ENCODE results near the gene SHBG.
A peak's percentile ranks its signal among the peaks of the same experiment; 100 is the strongest.

The SHBG gene, protein sequence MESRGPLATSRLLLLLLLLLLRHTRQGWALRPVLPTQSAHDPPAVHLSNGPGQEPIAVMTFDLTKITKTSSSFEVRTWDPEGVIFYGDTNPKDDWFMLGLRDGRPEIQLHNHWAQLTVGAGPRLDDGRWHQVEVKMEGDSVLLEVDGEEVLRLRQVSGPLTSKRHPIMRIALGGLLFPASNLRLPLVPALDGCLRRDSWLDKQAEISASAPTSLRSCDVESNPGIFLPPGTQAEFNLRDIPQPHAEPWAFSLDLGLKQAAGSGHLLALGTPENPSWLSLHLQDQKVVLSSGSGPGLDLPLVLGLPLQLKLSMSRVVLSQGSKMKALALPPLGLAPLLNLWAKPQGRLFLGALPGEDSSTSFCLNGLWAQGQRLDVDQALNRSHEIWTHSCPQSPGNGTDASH

DNA sequence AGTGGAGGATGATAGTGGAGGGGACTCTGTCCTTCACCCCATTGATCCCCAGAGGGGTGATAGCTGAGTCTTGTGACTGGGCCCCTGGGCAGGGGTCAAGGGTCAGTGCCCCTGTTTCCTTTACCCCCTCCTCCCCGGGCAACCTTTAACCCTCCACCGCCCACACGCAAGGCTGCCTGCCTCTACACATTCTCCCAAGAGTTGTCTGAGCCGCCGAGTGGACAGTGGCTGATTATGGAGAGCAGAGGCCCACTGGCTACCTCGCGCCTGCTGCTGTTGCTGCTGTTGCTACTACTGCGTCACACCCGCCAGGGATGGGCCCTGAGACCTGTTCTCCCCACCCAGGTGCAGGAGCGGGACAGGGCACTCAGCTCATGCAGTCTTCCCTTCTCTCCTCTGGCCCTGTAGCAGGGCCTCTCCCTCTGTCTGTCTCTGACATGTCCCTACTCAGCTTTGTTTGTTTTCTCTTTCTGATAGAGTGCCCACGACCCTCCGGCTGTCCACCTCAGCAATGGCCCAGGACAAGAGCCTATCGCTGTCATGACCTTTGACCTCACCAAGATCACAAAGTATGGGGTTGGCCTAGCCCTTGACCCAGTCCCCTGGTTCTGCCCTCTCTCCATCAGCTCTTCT, at the start of gene SHBG:
Gene SHBG, plus strand, starts transcription at position 197 of the 633 bp plus-strand sequence. Its CDS starts 38 bp downstream, at position 235.
- H3K36me3 ChIP-seq (ENCODE audit: control insufficient read depth, insufficient read depth, low read length), result peaks cover 6% of the 10 kb centered on the region
- no peak within 1 kb of the TSS for H3K4me3 ChIP-seq (ENCODE audit: low read depth, low read length)
- no peaks in the 10 kb centered on the region for H3K9me3 ChIP-seq (ENCODE audit: control insufficient read depth, insufficient read depth, low read depth, low read length)
- no peak within 1 kb of the TSS for H3K27ac ChIP-seq (ENCODE audit: low read depth, low read length)
- no peak within 1 kb of the TSS for H3K9ac ChIP-seq (ENCODE audit: low read length)
- H3K4me1 ChIP-seq (ENCODE audit: control insufficient read depth, insufficient read depth, low read length), result peaks cover 9% of the 10 kb centered on the region; the same call in 1 of the 2 replicates
- H3K27me3 ChIP-seq (ENCODE audit: control insufficient read depth, insufficient read depth, low read length), result no peaks in the 10 kb centered on the region

DNA sequence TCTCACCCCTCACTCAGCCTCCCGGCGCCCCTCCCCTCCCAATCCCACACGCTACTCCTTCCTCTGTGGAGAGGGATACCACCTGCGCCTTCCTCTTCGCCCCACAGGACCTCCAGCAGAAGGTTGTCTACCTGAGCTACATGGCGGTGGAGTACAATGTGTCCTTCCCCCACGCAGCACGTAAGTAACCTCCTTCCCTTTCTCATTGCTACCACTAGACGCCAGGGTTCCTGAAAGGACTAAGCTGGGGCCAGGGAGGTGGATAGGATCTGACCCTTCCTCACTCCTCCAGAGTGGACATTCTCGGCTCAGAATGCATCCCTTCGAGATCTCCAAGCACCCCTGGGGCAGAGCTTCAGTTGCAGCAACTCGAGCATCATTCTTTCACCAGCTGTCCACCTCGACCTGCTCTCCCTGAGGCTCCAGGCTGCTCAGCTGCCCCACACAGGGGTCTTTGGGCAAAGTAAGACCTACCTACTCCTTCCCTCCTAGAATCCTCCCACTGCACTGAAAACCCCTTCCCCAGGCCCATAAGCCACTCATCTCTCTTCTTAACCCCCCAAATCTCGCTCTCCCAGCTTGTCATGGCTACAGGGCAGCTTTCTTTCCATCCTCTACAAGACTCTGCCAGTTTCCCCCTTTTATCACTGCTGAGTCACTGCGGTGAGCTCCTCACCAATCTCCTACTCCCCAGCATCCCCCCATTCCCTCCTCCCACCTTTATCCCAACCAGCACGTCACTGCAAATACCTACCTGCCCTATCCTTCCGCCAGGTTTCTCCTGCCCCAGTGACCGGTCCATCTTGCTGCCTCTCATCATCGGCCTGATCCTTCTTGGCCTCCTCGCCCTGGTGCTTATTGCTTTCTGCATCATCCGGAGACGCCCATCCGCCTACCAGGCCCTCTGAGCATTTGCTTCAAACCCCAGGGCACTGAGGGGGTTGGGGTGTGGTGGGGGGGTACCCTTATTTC, 49.0 kb upstream of the SHBG start:
- Histone ChIP-seq H3K9ac (ENCODE audit: low read length) (no peak overlapping the region), H3K4me3 (ENCODE audit: low read depth, low read length) (no peak overlapping the region), H3K4me1 (ENCODE audit: control insufficient read depth, insufficient read depth, low read length) (peaks cover 15% of the 10 kb centered on the region), H3K36me3 (ENCODE audit: control insufficient read depth, insufficient read depth, low read length) (peaks cover 41% of the 10 kb centered on the region), H3K27me3 (ENCODE audit: control insufficient read depth, insufficient read depth, low read length) (no peaks in the 10 kb centered on the region), H3K9me3 (ENCODE audit: control insufficient read depth, insufficient read depth, low read depth, low read length) (no peaks in the 10 kb centered on the region), H3K27ac (ENCODE audit: low read depth, low read length) (no peak overlapping the region)

DNA sequence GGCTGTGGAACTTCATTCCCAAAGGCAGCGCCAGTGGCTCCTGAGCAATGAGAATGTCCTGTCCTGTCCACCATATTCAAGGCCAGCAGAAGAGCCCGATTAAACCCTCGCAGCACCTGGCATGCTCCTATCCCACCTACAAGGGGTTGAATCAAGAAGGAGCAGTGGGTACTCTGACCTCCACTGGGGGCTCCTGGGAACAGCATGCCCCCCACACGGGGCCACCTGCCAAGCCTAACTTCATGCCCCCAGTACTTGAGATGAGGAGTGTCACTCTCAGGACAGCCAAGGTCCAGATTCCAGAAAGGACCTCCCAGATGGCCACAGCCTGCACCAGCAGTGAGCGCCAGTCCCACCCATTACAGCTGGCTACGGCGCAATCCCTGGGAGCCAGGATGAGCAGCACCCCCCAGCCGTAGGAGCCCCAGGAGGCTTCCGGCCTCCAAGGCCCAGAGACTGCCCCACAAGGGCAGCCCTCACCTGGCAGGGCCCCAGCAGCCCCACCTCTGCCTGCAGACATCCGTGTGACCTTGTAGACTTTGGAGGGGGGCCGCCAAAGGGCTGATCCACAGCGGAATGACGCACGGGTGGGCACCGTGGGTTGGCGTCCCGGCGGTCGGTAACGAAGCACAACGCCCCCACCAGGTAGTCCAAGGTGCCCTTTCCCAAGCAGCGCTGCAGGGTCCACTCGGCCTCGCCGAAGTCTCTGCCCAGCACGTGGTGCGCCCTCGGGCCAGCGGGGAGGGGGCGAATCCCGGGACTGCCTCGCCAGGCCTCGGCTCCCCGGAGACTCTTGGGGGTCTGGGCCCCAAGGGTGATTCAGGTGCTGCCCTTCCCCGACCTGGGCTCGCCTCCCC, 47.3 kb upstream of the SHBG start:
- Histone ChIP-seq H3K27me3 (ENCODE audit: control insufficient read depth, insufficient read depth, low read length) (no peaks in the 10 kb centered on the region), H3K4me1 (ENCODE audit: control insufficient read depth, insufficient read depth, low read length) (peaks cover 15% of the 10 kb centered on the region), H3K9ac (ENCODE audit: low read length) (peak overlapping the region; percentile 98), H3K4me3 (ENCODE audit: low read depth, low read length) (peak overlapping the region; percentile 88), H3K27ac (ENCODE audit: low read depth, low read length) (peak overlapping the region; percentile 99), H3K36me3 (ENCODE audit: control insufficient read depth, insufficient read depth, low read length) (peaks cover 35% of the 10 kb centered on the region), H3K9me3 (ENCODE audit: control insufficient read depth, insufficient read depth, low read depth, low read length) (no peaks in the 10 kb centered on the region)

DNA sequence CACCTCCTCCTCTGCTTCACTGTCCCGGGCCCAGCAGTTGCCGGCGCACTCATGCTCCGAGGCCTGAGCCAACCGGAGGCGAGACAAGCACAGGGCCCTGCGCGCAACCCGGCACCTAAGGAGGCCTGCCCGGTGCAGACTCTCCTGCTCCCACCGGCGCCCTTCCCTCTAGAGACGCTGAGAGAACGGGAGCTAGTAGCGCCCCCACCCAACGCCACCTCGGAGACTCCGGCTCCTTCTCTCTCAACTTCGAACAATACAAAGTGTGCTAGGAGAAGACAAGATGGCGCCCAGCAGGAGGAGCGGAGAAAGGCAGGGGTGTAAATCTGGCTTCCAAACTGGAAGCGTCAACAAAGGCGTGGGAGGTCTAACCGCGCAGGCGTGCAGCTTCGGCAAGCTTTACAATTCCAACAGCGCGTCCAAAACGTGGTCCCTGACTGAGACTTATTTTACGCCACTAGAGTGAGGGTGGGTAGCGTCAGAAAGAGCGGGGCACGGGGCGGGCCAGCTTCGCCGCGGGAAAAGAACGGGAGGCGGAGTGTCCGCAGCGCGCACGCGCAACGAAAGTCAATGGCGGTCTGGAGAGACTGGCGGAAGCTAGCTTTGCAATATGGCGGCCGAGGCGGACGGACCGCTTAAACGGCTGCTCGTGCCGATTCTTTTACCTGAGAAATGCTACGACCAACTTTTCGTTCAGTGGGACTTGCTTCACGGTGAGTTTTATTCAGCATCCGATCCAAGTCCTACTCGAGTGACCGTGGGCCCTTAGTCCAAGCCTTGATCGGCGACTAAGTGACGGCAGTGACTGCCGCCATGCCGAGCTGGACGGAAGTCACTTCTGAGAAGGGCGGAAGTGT, 46.5 kb upstream of the SHBG start, which contains the start of gene MPDU1:
Gene MPDU1, plus strand, starts transcription at position 600 of the 857 bp plus-strand sequence. Its CDS starts 11 bp downstream, at position 611.
- H3K9me3 ChIP-seq (ENCODE audit: control insufficient read depth, insufficient read depth, low read depth, low read length), result no peaks in the 10 kb centered on the region
- H3K36me3 ChIP-seq (ENCODE audit: control insufficient read depth, insufficient read depth, low read length), result peaks cover 29% of the 10 kb centered on the region
- H3K4me3 ChIP-seq (ENCODE audit: low read depth, low read length), result peak within 1 kb of the TSS; percentile 88
- peak within 1 kb of the TSS; percentile 99 for H3K27ac ChIP-seq (ENCODE audit: low read depth, low read length)
- H3K9ac ChIP-seq (ENCODE audit: low read length), result peak within 1 kb of the TSS; percentile 98
- H3K27me3 ChIP-seq (ENCODE audit: control insufficient read depth, insufficient read depth, low read length), result no peaks in the 10 kb centered on the region
- H3K4me1 ChIP-seq (ENCODE audit: control insufficient read depth, insufficient read depth, low read length), result peaks cover 23% of the 10 kb centered on the region

DNA sequence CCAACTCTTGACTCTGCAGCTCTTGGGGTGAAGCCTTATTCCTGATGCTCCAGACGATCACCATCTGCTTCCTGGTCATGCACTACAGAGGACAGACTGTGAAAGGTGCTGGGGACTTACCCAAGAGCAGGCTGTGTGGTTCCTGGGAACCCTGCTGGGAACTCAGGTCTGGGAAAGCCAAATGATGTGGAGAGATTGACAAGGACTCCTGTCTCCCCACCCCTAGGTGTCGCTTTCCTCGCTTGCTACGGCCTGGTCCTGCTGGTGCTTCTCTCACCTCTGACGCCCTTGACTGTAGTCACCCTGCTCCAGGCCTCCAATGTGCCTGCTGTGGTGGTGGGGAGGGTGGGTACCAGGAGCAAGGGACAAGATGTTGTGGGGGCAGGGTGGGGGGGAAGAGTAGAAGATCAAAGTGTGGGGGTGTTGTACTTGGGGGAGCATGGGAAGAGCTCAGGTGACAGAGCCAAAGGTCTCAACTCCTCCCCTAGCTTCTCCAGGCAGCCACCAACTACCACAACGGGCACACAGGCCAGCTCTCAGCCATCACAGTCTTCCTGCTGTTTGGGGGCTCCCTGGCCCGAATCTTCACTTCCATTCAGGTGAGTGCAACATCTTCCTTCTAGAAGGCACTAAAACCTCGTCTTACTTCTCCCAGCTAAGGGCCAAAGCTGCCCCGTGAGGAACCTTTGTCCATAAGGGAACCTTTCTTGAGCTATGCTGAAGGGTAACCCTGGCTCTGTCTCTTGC, 43.1 kb upstream of the SHBG start:
- H3K36me3 ChIP-seq (ENCODE audit: control insufficient read depth, insufficient read depth, low read length), result peaks cover 21% of the 10 kb centered on the region
- H3K4me1 ChIP-seq (ENCODE audit: control insufficient read depth, insufficient read depth, low read length), result peaks cover 41% of the 10 kb centered on the region
- no peak overlapping the region for H3K4me3 ChIP-seq (ENCODE audit: low read depth, low read length)
- no peaks in the 10 kb centered on the region for H3K27me3 ChIP-seq (ENCODE audit: control insufficient read depth, insufficient read depth, low read length)
- no peak overlapping the region for H3K27ac ChIP-seq (ENCODE audit: low read depth, low read length)
- no peaks in the 10 kb centered on the region for H3K9me3 ChIP-seq (ENCODE audit: control insufficient read depth, insufficient read depth, low read depth, low read length)
- no peak overlapping the region for H3K9ac ChIP-seq (ENCODE audit: low read length)

DNA sequence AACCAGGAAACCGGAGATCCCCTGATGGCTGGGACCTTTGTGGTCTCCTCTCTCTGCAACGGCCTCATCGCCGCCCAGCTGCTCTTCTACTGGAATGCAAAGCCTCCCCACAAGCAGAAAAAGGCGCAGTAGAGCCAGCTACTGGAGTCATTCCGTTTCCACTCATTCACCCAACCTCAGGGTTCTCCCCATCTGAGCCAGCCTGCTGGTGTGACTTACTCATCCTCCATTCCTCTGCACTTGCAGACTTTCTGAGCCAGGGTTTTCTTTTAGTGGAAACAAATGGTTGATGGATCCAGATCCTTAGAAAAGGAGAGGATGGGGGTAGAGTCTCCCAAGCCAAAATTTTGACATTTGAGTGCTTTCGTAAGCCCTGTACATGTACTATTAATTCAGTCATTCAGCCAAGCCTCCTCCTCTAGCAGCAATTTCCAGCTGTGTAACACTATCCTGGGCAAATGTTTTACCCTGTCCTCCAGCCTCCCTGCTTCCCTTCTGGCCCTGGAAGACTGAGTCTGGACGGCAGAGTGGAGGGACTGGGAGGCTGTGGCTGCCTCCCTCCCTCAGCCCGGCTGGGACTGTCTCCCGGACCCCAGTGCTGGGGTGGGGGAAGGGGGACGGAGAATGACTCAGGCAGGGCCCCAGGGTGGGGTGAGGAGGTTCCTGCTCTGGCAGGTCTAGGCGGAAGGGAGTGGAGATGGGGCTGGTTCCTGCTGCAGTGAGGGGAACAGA, 42.3 kb upstream of the SHBG start:
- peak overlapping the region; percentile 75; the same call in 1 of the 2 replicates for H3K4me3 ChIP-seq (ENCODE audit: low read depth, low read length)
- peaks cover 28% of the 10 kb centered on the region for H3K36me3 ChIP-seq (ENCODE audit: control insufficient read depth, insufficient read depth, low read length)

DNA sequence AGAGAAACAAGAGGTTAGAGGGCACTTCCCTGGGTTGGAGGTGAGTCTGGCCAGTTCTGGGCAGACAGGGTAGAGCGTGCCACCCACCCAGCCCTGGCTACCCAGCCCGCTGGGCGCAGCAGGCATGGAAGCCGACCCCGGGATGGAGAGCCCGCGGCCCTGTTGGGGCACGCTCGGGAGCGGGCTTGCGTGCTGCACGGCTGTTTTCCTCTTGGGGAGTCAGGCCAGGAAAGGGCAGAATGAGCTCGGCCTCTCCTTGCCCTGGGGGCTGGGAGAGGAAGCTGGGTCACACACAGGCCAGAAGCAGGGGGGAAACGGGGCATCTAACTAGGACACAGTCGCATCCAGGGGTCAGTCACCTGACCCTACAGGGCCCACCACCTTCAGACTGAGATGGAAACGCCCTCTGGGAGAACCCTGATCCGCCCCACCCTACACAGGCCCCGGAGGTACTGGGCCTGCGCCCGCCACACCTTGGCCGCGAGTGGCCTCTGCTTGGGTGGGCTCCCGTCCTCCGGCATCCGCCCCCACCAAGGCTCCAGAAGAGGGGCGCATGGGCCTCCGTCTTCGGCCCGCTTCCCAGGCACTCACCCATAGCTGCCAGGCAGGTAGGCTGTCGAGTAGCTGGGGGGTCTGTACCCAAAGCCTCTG, 41.3 kb upstream of the SHBG start:
- H3K36me3 ChIP-seq (ENCODE audit: control insufficient read depth, insufficient read depth, low read length), result peaks cover 39% of the 10 kb centered on the region

More for the DNA sequence above, 42.3 kb upstream of the SHBG start:
- Histone ChIP-seq H3K9ac (ENCODE audit: low read length) (no peak overlapping the region), H3K27ac (ENCODE audit: low read depth, low read length) (no peak overlapping the region), H3K4me1 (ENCODE audit: control insufficient read depth, insufficient read depth, low read length) (peaks cover 35% of the 10 kb centered on the region), H3K27me3 (ENCODE audit: control insufficient read depth, insufficient read depth, low read length) (no peaks in the 10 kb centered on the region), H3K9me3 (ENCODE audit: control insufficient read depth, insufficient read depth, low read depth, low read length) (no peaks in the 10 kb centered on the region)

DNA sequence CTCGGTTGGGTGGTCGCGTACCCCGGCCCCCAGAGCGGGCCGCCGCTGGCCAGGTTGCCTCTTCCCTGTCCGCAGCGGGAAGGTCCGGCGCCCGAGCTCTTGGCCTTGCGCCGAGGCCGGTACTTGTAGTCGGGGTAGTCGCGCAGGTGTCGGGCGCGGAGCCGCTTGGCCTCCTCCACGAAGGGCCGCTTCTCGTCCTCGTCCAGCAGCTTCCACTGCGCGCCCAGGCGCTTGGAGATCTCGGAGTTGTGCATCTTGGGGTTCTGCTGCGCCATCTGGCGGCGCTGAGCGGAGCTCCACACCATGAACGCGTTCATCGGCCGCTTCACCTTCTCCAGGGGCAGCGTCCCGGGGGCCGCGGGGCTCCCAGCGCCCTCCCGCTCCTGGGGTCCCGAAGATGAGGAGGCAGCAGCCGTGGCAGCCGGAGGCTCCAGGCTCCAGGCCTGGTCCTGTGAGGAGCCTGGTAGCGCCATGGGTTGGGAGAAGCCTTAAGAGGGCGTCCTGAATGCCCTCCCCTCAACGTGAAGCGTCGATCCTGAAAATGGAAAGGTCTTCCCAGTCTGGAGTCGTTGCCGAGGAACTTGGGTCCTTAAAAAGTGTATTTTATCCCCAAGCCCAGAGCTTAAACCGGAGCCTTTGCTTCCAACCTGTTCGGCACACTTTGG, 40.6 kb upstream of the SHBG start:
- no peaks in the 10 kb centered on the region for H3K27me3 ChIP-seq (ENCODE audit: control insufficient read depth, insufficient read depth, low read length)
- peaks cover 46% of the 10 kb centered on the region for H3K36me3 ChIP-seq (ENCODE audit: control insufficient read depth, insufficient read depth, low read length)
- no peaks in the 10 kb centered on the region for H3K9me3 ChIP-seq (ENCODE audit: control insufficient read depth, insufficient read depth, low read depth, low read length)
- H3K4me3 ChIP-seq (ENCODE audit: low read depth, low read length), result peak overlapping the region; percentile 75
- H3K9ac ChIP-seq (ENCODE audit: low read length), result peak overlapping the region; percentile 69
- H3K4me1 ChIP-seq (ENCODE audit: control insufficient read depth, insufficient read depth, low read length), result peaks cover 26% of the 10 kb centered on the region
- H3K27ac ChIP-seq (ENCODE audit: low read depth, low read length), result peak overlapping the region; percentile 54; the same call in 1 of the 2 replicates

More for the DNA sequence above, 41.3 kb upstream of the SHBG start:
- H3K27me3 ChIP-seq (ENCODE audit: control insufficient read depth, insufficient read depth, low read length), result no peaks in the 10 kb centered on the region
- H3K4me1 ChIP-seq (ENCODE audit: control insufficient read depth, insufficient read depth, low read length), result peaks cover 26% of the 10 kb centered on the region
- peak overlapping the region; percentile 13; the same call in 1 of the 2 replicates for H3K27ac ChIP-seq (ENCODE audit: low read depth, low read length)
- peak overlapping the region; percentile 75 for H3K4me3 ChIP-seq (ENCODE audit: low read depth, low read length)
- peak overlapping the region; percentile 69 for H3K9ac ChIP-seq (ENCODE audit: low read length)
- no peaks in the 10 kb centered on the region for H3K9me3 ChIP-seq (ENCODE audit: control insufficient read depth, insufficient read depth, low read depth, low read length)
